SHP77 (cell line): ENCODE results near the gene CDK1.

Experiments used
- DNase-seq, 2 experiments: peaks; one replicate each; lab custom pipeline; 2025; lab: John Stamatoyannopoulos, UW

The CDK1 gene

DNA sequence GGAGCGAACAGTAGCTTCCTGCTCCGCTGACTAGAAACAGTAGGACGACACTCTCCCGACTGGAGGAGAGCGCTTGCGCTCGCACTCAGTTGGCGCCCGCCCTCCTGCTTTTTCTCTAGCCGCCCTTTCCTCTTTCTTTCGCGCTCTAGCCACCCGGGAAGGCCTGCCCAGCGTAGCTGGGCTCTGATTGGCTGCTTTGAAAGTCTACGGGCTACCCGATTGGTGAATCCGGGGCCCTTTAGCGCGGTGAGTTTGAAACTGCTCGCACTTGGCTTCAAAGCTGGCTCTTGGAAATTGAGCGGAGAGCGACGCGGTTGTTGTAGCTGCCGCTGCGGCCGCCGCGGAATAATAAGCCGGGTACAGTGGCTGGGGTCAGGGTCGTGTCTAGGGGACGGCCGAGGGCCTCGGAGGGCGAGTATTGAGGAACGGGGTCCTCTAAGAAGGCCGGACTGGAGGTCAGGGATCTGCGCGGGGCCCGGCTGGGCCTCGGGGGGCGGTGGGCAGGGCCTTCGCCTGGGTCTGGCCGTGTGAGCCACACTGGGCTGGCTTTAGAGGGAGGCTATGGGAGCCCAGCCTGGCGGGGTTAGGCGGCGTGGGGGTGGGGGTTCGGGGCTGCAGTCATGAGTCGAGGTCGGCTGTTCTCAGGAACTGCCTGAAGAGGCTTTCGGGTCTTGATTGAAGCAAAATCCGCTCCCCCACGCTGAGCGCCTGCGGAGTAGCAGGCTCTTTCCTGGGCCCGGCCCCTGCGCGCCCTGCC, at the start of gene CDK1:
TSS of gene CDK1 (plus strand) at position 265 of the 757 bp plus-strand sequence. CDS start 1,688 bp downstream, outside the sequence.
- peak; percentile 82 to 87 for DNase-seq

DNA sequence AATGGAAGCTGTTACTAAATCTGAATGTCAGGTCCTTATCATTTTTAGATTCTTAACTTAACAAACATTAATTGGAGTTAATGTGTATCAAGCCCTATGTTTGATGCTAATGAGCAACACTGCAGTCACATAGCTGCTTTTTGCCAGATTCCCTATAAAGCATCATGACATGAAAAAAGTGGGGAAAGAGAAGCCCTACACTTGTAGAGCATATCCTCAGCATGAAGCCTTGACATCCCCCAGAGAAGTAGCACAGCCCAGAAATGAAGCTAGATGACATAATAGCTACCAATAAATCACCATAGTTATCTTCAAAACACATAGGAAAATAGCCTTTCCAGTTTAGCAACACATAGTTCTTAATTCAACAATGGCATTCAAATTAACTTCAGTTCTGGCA, 49.2 kb upstream of the CDK1 start:
- DNase-seq = no peak

DNA sequence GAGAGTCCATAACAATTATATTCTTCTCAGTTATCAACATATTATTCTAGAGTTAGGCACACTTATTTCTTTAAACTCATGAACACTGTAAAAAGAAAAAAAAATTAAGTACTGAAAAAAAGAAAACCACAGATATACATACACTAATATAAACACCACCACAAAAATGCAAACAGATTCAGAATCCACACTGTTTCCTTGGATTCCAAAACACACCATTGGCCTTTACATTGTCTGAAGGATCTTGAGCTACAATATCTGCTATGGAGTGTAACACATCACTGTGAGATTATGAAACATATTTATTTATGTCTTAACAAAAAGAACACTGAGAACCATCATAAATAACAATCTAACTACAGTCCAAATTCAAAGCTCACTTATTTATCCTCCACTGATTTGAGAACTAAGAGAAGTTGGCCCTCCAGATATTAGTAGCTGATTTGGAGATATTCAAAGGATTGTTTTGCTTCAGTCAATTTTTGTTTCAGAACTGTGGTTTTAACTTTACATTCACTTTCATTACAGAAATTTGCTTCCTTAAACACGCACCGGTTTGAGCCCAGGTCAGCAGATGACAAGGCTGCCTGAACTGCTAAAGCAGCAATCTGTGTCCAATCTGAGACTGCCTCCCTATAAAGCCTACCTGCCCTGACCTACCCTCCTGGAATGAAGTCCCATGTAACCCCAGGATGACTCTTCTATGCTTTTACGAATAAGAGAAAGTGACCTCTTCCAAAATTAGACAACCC, 47.0 kb upstream of the CDK1 start:
- no peak for DNase-seq

DNA sequence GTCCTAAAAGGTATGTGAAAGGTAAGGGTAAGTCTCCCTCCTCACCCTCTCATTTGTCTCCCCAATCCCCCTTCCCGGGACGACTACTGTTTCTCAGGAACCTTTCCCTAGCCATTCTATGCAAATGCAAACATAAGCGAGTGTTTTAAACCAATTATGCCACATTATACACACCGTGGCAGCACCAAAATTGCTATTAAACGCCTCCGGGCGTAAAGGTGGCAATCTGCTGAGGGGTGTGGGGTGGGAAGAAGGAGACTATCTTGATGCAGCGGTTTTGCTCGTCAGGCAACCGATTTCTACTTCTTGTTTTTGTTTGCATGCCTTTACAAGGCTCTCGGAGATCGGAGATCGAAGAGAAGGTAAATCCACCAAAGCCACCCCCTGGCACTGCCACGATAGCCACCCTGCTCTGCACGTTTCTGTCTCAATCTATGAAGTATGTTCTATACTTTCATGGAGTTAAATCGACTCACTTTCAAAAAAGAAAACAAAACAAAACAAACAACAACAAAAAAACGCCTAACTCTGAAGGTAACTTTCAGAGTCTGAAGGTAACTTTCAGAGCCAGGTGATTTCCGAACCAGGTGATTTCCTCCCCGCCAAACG, 46.0 kb upstream of the CDK1 start:
- no peak for DNase-seq

- no peak for DNase-seq
These were observed 45.3 kb upstream of the CDK1 start for GRCh38 chr10:60732807-60733516.

GRCh38 chr10:60733517-60733822, 44.8 kb upstream of the CDK1 start:
- DNase-seq = no peak

DNA sequence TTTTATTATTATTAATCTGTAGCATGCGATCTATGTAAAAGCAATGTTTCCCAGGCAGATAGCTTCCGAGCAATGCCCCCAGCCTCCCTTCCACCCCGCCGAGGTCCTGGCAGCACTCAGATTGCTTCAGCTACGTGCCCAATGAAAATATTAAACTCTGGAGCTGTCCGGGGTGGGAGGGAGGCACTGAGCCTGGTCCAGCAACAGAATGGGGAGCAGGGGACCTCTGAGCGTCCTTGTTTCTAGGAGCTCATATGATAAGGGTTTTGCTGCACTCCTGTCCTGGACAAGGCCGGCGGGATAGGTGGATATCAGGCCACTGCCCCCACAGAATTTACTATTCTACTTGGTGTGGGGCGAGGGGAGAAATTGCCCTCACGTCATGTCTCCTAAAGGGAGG, 44.5 kb upstream of the CDK1 start:
- DNase-seq = no peak

DNA sequence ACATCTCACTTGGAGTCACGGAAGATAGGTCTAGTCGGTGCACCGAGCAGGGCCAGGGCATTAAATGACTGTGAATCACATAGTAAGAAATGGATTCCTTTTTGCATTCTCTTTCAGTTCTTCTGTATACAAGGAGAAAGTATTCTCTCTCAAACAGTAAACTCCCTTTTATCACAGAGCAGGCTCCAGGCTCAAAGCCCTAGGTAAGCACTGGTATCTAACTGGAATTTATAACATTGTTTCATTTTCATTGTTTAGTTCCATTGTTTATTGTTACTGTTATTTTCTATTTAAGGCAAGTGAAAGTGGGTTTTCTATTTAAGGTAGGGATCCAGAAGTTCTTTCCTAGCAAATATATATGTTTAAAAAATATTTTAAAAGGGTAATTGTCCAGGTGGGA, 44.1 kb upstream of the CDK1 start:
- DNase-seq = no peak

GRCh38 chr10:60735244-60735643, 43.0 kb upstream of the CDK1 start:
- DNase-seq = no peak

GRCh38 chr10:60737242-60737641, 41.0 kb upstream of the CDK1 start:
- DNase-seq = no peak

DNA sequence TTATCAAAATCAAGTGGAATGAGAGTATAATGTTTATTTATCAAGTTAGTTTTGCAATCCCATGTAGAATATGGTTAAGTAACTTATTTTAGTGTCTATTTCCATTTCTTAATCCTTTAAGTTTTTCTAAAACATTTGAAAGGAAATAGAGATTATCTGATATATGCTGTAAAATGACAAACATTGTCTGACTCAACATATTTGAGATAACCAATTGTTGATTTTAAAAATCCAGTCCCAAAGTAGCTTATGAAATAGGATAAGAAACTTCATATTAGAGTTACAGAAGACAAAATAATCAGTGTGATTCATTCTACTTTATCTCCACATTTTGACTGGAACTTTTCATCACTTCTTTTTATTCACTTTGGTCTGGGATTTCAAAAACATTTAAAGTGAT, 38.7 kb upstream of the CDK1 start:
- DNase-seq = no peak

- no peak for DNase-seq
These were observed 35.8 kb upstream of the CDK1 start for GRCh38 chr10:60742512-60742911.

DNA sequence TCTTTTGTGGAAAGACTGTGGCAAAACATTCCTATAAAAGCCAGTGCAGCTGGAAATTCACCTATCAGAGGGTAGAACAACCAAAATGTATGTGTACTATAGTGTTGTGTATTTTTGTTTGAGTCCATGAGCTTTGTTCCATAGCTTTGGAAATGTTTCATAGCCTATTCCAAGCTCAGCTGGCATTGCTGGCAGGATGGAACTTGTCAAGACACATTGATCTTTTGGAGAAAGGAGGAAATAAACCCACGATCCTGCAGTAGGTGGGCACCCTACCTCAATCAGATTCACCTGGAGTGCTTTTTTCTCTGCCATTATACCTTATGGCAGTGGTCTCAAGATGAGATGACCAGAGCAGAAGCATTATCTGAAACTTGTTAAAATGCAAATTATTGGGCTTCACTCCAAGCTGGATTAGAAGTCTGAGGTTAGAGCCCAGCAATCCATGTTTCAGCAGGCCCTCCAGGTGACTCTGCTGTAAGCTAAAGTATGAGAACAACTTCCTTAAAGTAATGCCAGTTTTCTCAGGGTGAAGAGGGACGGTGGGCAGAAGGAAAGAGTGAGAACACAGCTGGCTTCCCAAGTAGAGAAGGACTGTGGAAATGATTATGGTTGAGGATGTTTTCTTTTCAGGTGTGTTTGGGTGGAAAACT, 30.3 kb upstream of the CDK1 start:
- no peak for DNase-seq

DNA sequence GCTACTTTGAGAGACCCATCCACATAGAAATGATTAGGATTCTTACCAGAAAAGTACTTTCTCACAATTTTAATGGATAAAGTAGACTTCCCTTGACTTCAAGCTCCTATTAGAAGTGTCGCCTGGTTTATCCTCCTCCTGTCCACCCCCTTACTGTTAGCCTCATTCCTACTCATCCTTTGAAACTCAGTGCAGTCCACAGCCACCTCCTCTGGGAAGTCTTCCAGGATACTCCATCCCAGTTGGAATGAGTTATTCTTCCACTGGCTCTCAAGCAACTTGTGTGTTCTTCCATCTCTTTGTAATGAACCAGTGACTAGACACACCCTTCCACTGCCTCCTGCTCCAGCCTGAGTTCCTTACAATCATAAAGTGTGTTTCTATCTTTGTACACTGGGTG, 25.1 kb upstream of the CDK1 start:
- no peak for DNase-seq

DNA sequence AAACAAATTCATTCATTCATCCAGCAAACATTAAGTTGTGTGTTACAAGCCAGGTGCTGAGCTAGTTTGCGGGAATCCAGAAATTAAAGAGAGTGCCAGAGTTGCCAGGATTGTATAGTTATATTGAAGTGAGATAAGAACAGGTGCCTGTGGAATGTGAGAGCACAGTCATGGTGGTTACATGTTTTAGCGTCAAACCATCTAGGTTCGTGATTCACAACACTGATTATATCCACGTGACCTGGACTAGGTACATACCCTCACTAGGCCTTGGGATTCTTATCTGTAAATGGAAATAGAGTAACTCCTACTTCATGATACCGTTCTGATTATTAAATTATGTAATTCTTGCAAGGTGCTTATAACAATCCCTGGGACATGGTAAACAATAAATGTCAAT, 24.5 kb upstream of the CDK1 start:
- DNase-seq = no peak

- DNase-seq = no peak
These were observed 20.8 kb upstream of the CDK1 start for GRCh38 chr10:60757420-60757895.

DNA sequence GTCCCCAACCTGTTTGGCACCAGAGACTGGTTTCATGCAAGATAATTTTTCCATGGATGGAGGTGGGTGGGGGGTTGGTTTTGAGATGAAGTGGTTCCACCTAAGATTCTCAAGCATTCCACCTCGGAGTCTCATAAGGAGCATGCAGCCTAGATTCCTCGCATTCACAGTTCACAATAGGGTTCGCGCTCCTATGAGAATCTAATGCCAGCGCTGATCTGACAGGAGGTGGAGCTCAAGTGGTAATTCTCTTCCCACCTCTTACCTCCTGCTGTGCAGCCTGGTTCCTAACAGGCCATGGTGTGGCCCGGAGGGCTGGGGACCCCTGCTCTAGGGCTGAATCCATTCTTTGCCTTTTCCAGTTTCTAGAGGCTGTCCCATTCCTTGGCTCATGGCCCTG, 19.1 kb upstream of the CDK1 start:
- no peak for DNase-seq

DNA sequence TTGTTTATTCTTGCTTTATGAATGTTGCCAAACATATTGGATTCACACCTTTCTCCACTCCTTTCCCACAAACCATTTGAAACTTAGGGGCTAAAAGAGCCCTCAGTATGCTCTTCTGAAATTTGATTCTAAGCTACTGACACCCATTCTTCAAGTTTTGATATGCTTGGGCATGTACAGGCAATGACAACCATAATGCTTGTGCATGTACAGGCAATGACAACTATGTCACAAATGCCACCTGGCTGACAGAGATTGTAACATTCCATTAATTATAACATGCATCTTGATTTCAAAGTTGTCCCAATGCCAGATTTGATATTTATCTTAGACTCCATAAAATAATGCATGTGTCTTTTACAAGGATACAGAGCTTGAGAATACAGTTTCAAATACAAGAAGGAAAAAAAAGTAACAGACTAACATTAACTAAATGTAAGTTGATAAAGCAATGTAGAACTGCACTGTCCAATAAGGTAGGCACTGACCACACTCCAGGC, 17.5 kb upstream of the CDK1 start:
- no peak for DNase-seq

- no peak for DNase-seq
These were observed 15.7 kb upstream of the CDK1 start for GRCh38 chr10:60762554-60762953.

GRCh38 chr10:60767424-60767823, 10.9 kb upstream of the CDK1 start:
- no peak for DNase-seq

GRCh38 chr10:60769406-60769805, 8.9 kb upstream of the CDK1 start:
- no peak for DNase-seq

- no peak for DNase-seq
These were observed 523 bp upstream of the CDK1 start for GRCh38 chr10:60777696-60778213.
